Epidermal melanocyte (primary cell): ENCODE measurements around the gene IPO5.
A peak's percentile ranks its signal among the peaks of the same experiment; 100 is the strongest.

ENCODE experiments used
- DNase-seq: peaks from one replicate; pipeline ENCODE4 v3.0.0; 2011; ENCODE audit warnings: low spot score; ENCODE audit not compliant: insufficient read length

Gene IPO5

GRCh38 chr13:97953376-97953970, at the start of gene IPO5:
TSS of gene IPO5 (plus strand) at chr13:97953675. CDS start at chr13:97976697, 23,022 bp downstream.
- no peak for DNase-seq

GRCh38 chr13:97904059-97904458, 49.4 kb upstream of the IPO5 start:
- DNase-seq, result no peak

GRCh38 chr13:97905517-97905916, 48.0 kb upstream of the IPO5 start:
- no peak for DNase-seq

GRCh38 chr13:97911311-97912138, 42.0 kb upstream of the IPO5 start:
- no peak for DNase-seq

- no peak for DNase-seq
Measured at GRCh38 chr13:97912139-97912535, 41.3 kb upstream of the IPO5 start.

DNA sequence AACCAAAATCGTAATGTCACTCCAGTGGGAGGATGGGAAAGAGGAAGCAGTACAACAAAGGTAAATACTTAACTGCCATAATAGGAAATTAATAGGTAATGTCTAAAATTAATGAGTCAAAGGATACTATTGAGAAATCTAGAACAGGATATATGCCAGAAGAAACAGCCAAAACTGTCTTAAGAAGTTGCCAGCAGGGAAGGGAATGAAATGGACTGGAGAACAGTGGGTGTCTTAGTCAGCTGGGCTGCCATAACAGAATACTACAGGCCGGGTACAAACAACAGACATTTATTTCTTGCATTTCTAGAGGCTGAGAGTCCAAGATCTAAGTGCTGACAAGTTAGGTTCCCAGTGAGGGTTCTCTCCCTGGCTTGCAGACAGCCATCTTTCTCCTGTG, 40.3 kb upstream of the IPO5 start:
- DNase-seq, result no peak

DNA sequence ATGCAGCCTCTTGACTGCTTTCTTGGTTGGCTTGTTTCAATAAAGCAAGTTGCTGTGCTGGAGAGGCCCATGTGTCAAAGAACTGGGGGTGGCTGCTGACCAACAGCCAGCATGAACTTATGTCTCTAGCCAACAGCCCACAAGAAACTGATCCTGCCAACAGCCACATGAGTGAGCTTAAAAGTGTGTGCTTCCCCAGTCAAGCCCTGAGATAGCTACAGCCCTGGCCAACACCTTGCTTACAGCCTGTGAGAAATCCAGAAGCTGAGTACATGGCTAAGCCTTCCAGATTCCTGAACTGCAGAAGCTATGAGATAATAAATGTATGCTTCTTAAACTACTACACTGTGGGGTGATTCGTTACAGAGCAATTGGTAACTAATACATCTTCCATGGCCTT, 38.9 kb upstream of the IPO5 start:
- DNase-seq, result no peak

DNA sequence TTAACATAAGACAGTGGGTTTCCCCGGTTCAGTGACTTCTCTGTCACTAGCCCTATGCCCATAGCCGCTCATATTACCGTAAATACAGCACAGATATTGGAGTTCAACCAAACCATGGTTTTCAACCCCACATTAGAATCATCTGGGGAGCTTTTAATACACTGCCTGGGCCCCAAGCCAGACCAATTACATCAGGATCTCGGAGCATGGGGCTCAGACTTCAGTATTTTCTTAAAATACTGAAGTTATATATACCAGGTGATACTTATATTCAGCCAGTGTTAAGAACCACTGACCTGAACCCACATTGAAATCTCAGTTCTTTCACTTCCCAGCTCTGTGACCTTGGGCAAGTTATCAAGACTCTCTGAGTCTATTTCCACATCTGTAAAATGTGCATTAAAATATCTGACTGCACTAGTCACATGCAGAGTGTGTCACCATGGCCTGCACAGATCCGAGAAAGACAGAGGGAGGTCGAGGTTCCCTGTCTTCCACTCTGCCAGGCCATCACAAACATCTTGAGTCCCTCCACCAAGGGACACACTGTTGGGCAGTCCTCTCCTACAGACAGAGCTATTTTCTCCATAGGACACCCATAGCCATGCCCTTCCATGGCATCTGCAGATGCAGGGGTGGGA, 32.2 kb upstream of the IPO5 start:
- no peak for DNase-seq

- no peak for DNase-seq
Measured at GRCh38 chr13:97928301-97928700, 25.2 kb upstream of the IPO5 start.

- DNase-seq, result no peak
Measured at GRCh38 chr13:97932036-97932435, 21.4 kb upstream of the IPO5 start.

DNA sequence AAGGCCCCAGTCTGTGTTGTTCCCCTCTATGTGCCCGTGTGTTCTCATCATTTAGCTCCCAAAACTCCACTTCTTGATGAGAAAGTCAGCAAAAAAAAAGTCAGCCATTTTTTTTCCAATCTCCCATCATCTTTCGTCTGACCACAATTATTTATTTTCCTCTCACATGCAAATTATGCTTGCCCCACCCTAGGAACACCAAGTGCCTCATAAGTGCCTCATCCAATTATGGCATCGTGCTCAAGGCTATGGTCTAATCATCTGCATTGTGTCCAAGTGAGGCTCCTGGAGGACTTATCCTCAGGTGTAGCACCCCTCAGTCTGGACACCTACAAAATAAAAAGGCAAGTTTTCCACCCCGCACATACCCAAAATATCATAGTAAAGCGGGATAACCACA, 20.8 kb upstream of the IPO5 start:
- DNase-seq, result no peak

DNA sequence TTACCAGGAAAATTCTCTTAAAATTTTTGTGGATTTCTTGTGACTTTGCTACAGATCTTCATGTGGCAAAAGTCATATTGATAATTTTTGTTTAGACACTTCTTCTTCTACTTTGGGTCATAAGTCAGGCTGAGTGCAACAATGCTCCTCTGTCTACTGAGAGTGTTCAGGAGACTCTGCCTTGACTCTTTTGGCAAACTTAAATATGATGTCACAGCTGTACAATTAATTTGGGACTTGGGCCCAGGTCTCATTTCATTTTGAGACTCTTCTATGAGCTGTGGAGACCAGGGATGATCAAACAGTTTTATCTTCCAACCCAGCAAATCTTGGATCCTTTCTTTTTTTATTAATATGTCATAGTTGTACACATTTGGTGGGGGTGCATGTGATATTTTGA, 19.7 kb upstream of the IPO5 start:
- no peak for DNase-seq

GRCh38 chr13:97934590-97934989, 18.9 kb upstream of the IPO5 start:
- peak; percentile 30 for DNase-seq

GRCh38 chr13:97935071-97935470, 18.4 kb upstream of the IPO5 start:
- no peak for DNase-seq

GRCh38 chr13:97936036-97936435, 17.4 kb upstream of the IPO5 start:
- DNase-seq, result no peak

GRCh38 chr13:97938706-97939475, 14.6 kb upstream of the IPO5 start:
- DNase-seq, result no peak

GRCh38 chr13:97944396-97945029, 9.0 kb upstream of the IPO5 start:
- no peak for DNase-seq

DNA sequence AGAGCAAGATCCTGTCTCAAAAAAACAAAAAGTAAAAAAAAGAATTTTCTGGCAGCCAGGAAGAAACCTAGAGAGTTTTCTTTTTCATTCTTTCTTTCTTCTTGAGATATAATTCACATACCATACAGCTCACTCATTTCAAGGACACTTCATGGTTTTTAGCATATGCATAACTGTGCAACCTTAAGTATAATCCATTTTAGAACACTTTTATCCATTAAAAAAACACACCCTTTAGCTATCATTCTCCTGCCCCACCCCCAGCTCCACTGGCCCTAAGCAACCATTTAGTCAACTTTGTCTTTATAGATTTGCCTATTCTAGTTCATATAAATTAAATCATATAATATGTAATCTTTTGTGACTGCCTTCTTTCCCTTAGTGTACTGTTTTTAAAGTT, 8.1 kb upstream of the IPO5 start:
- no peak for DNase-seq

- DNase-seq, result no peak
Measured at GRCh38 chr13:97945792-97946419, 7.6 kb upstream of the IPO5 start.

GRCh38 chr13:97946951-97947588, 6.4 kb upstream of the IPO5 start:
- peak; percentile 41 for DNase-seq
